ENCODE data around the gene MYOM1. TPM values are rescaled to one million over a fixed set of nuclear protein-coding genes. Genes with fewer than 3 reads are reported as not detected.
"Not testable (repeated sequence)": the region's sequence is repeated elsewhere in the genome, so short reads cannot be mapped to it uniquely, and the experiment has no call there.

The MYOM1 gene
- total RNA-seq, 1 donor from 2014 or later = 661 TPM

DNA sequence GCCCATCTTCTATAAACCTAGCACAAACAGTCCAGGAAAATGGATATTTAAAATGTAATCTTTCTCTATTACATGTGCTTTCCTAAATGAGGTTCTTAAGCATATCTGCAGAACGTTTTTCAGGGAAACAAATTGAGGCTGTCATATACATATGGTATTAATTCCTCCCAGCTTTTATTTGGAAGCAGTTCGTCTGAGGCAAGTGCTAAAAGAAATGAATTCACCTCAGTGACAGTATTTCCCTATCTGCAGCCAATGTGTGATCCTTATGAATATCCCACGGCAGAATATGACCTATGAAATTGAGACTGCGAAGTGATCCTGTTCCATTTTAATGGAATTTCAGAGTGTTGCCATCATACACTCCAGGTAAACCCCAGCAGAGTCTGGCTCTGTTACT lies 7.1 kb downstream of the MYOM1 start:
- H3K4me1 ChIP-seq (ENCODE audit: control insufficient read depth in 3 of 3, insufficient read depth in 3 of 3, low read length in 3 of 3) = peaks cover 63 to 65% (median 64%) of the 10 kb centered on the region in 3 donors
- H3K9me3 ChIP-seq (ENCODE audit: control insufficient read depth in 3 of 3, low read length in 3 of 3) = no peaks in the 10 kb centered on the region
- peak overlapping the region; percentile 41 to 55 (median 46) for H3K4me3 ChIP-seq (ENCODE audit: low read length in 3 of 3)
- no peaks in the 10 kb centered on the region for H3K27me3 ChIP-seq (ENCODE audit: control insufficient read depth in 3 of 3, insufficient read depth in 3 of 3, low read length in 3 of 3)
- peak overlapping the region; percentile 11 for H3K27ac ChIP-seq (ENCODE audit: low read depth, low read length)
- peak overlapping the region; percentile 37 to 63 (median 39) for H3K9ac ChIP-seq (ENCODE audit: low read depth in 1 of 3, low read length in 3 of 3)
- peaks cover 25 to 44% (median 34%) of the 10 kb centered on the region in 3 donors for H3K36me3 ChIP-seq (ENCODE audit: control insufficient read depth in 3 of 3, insufficient read depth in 3 of 3, low read length in 3 of 3)

DNA sequence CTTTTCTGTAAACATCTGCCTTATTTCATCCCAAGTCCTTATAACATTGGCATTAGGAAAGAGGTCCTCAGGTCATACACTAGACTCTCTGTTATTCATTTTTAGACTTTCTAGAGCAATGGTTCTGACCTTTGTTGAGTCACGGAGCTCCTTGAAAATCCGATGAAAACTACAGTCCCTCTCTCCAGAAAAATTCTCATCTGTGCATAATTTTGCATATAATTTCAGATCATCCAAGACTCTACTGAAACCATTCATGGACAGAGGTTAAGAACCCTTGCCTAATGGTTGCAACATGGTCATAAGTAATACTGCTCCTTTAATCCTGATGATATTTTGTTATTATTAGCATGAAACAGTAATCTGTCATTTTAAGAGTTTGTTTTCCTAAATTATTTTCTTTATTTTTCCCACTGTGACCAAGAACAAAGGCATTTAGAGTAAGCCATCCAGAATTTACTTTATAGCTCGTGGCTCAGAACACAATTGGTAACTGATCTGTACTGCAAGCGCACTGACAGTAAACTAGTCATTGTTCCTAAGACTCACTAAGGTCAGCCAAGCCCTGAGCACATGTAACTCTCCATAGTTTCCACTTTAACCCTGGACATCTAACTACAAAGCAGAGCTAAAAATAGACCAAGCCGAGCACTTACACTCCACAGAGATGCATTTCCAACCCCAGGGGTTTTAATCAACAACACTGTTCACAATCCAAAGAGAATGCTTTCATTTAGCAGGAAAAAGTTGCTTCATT lies 8.4 kb downstream of the MYOM1 start:
- peaks cover 23 to 37% (median 29%) of the 10 kb centered on the region in 3 donors for H3K36me3 ChIP-seq (ENCODE audit: control insufficient read depth in 3 of 3, insufficient read depth in 3 of 3, low read length in 3 of 3)
- H3K9me3 ChIP-seq (ENCODE audit: control insufficient read depth in 3 of 3, low read length in 3 of 3) = no peaks in the 10 kb centered on the region
- H3K27me3 ChIP-seq (ENCODE audit: control insufficient read depth in 3 of 3, insufficient read depth in 3 of 3, low read length in 3 of 3) = no peaks in the 10 kb centered on the region
- H3K4me3 ChIP-seq (ENCODE audit: low read length in 3 of 3) = peak overlapping the region; percentile 6 to 58 (median 30)
- peak overlapping the region; percentile 32 for H3K27ac ChIP-seq (ENCODE audit: low read depth, low read length)
- peaks cover 59 to 63% (median 61%) of the 10 kb centered on the region in 3 donors for H3K4me1 ChIP-seq (ENCODE audit: control insufficient read depth in 3 of 3, insufficient read depth in 3 of 3, low read length in 3 of 3)
- peak overlapping the region in 2 of 3 donors; percentile 39 to 63 for H3K9ac ChIP-seq (ENCODE audit: low read depth in 1 of 3, low read length in 3 of 3)

DNA sequence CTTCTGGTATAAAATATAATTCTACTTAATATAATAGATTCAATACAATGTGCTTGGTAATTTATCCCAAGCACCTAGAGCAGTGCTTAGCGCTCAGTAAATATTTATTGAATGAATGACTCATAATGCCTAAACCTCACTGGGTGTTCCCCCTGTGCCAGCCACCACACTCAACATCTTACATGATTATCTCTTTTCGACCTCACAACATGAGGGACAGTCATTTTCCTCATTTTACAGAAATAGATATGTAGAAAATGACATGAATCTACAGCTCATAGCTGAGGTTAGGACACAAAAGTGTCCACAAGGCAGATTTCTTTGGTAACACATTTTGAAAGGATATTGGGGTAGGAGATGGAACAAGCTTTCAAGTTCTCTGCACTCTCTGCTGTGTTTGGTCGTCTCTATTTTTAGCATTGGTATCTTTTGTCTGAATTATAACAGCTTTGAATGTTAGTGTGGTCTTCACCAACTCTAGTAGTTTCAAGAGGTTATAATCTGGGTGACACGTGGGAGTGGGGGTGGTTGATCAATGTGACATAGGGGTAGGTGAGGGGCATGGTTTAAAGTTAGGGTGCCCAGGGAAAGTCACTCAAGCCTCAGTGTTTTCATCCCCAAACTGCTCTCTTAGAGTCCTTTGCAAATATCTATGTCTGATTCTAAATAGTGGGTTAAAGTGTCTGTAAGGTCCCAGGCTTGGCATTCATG lies 9.8 kb downstream of the MYOM1 start:
- Histone ChIP-seq H3K36me3 (ENCODE audit: control insufficient read depth in 3 of 3, insufficient read depth in 3 of 3, low read length in 3 of 3) (peaks cover 20 to 40% (median 27%) of the 10 kb centered on the region in 3 donors), H3K9ac (ENCODE audit: low read depth in 1 of 3, low read length in 3 of 3) (peak overlapping the region in 2 of 3 donors; percentile 17 to 35), H3K4me1 (ENCODE audit: control insufficient read depth in 3 of 3, insufficient read depth in 3 of 3, low read length in 3 of 3) (peaks cover 52 to 60% (median 53%) of the 10 kb centered on the region in 3 donors), H3K4me3 (ENCODE audit: low read length in 3 of 3) (peak overlapping the region; percentile 11 to 53 (median 22)), H3K9me3 (ENCODE audit: control insufficient read depth in 3 of 3, low read length in 3 of 3) (peaks cover 0 to 2% (median 0%) of the 10 kb centered on the region in 3 donors), H3K27me3 (ENCODE audit: control insufficient read depth in 3 of 3, insufficient read depth in 3 of 3, low read length in 3 of 3) (no peaks in the 10 kb centered on the region), H3K27ac (ENCODE audit: low read depth, low read length) (peak overlapping the region; percentile 44)

DNA sequence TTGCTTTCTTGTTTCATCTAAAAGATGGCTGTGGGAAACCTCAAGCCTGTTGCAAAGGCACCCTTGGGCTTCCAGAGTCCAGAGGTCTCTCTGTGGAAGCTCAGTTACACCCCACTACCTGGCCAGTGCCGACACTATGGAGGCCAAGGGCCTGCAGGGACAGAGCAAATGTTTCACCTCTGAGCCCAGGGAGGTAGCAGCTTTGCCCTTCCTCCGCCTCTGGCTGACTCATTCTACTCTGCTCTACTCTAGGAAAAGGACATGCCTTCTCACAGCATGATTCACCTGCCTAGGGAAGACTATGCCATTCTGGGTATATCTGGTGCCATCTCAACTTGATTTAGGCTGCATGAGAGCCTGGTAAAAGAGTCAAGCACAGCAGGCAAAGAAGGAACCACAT lies 12.2 kb downstream of the MYOM1 start:
- Histone ChIP-seq H3K4me1 (ENCODE audit: control insufficient read depth in 3 of 3, insufficient read depth in 3 of 3, low read length in 3 of 3) (peaks cover 29 to 38% (median 32%) of the 10 kb centered on the region in 3 donors), H3K9me3 (ENCODE audit: control insufficient read depth in 3 of 3, low read length in 3 of 3) (peaks cover 0 to 2% (median 0%) of the 10 kb centered on the region in 3 donors), H3K4me3 (ENCODE audit: low read length in 3 of 3) (peak overlapping the region; percentile 2 to 38 (median 15)), H3K27ac (ENCODE audit: low read depth, low read length) (peak overlapping the region; percentile 28), H3K27me3 (ENCODE audit: control insufficient read depth in 3 of 3, insufficient read depth in 3 of 3, low read length in 3 of 3) (no peaks in the 10 kb centered on the region), H3K9ac (ENCODE audit: low read depth in 1 of 3, low read length in 3 of 3) (peak overlapping the region in 2 of 3 donors; percentile 0 to 13), H3K36me3 (ENCODE audit: control insufficient read depth in 3 of 3, insufficient read depth in 3 of 3, low read length in 3 of 3) (peaks cover 9 to 23% (median 13%) of the 10 kb centered on the region in 3 donors)

DNA sequence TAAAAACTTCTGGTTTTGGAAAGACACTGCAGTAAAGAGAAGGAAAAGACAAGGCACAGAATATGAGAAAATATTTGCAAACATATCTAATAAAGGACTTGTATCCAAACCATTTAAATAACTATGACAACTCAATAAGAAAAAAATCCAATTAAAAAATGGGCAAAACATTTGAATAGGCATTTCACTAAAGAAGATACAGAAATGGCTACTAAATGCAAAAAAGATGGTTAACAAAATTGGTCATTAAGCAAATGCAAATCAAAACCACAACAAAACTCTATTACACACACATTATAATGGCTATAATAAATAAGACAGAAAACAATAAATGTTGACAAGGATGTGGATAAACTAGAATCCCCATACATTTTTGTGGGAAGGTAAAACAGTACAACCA lies 14.5 kb downstream of the MYOM1 start:
- H3K27me3 ChIP-seq (ENCODE audit: control insufficient read depth in 3 of 3, insufficient read depth in 3 of 3, low read length in 3 of 3) = no peaks in the 10 kb centered on the region
- H3K36me3 ChIP-seq (ENCODE audit: control insufficient read depth in 3 of 3, insufficient read depth in 3 of 3, low read length in 3 of 3) = peaks cover 9 to 21% (median 11%) of the 10 kb centered on the region in 3 donors
- H3K4me3 ChIP-seq (ENCODE audit: low read length in 3 of 3) = no peak overlapping the region
- H3K4me1 ChIP-seq (ENCODE audit: control insufficient read depth in 3 of 3, insufficient read depth in 3 of 3, low read length in 3 of 3) = peaks cover 25 to 26% (median 25%) of the 10 kb centered on the region in 3 donors
- H3K9me3 ChIP-seq (ENCODE audit: control insufficient read depth in 3 of 3, low read length in 3 of 3) = peaks cover 0 to 2% (median 0%) of the 10 kb centered on the region in 3 donors
- no peak overlapping the region for H3K9ac ChIP-seq (ENCODE audit: low read depth in 1 of 3, low read length in 3 of 3)
- H3K27ac ChIP-seq (ENCODE audit: low read depth, low read length) = no peak overlapping the region

DNA sequence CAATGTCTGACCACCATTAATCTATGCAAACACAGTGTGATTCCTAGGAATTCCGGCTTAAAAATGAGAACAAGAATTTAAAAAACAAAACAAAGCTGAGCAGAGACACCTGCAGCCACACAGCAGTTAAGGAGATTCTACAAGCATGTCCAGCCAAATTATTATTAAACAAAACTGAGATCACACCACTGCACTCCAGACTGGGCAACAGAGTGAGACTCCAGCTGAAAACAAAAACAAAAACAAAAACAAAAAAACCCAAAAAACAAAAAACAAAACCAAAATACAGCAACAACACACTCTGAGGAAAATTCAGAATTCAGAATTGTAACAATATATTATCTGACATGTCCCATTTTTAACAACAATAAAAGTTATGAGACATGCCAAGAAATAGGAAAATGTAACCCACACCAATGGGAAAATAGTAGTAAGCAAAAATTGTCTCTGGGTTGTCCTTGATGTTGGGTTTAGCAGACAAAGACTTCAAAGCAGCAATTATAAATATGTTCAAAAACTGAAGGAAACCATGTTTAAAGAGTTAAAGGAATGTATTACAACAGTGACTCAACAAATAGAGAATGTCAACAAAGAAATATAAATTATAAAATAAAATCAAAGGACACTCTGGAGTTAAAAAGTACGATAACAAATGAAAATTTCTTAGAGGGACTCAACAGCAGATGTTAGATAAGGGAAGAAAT lies 19.7 kb downstream of the MYOM1 start:
- no peaks in the 10 kb centered on the region for H3K9me3 ChIP-seq (ENCODE audit: control insufficient read depth in 3 of 3, low read length in 3 of 3)
- no peak overlapping the region for H3K4me3 ChIP-seq (ENCODE audit: low read length in 3 of 3)
- H3K4me1 ChIP-seq (ENCODE audit: control insufficient read depth in 3 of 3, insufficient read depth in 3 of 3, low read length in 3 of 3) = peaks cover 18 to 25% (median 23%) of the 10 kb centered on the region in 3 donors
- peaks cover 0 to 2% (median 0%) of the 10 kb centered on the region in 3 donors for H3K36me3 ChIP-seq (ENCODE audit: control insufficient read depth in 3 of 3, insufficient read depth in 3 of 3, low read length in 3 of 3)
- no peak overlapping the region for H3K9ac ChIP-seq (ENCODE audit: low read depth in 1 of 3, low read length in 3 of 3)
- peak overlapping the region; percentile 19 for H3K27ac ChIP-seq (ENCODE audit: low read depth, low read length)
- H3K27me3 ChIP-seq (ENCODE audit: control insufficient read depth in 3 of 3, insufficient read depth in 3 of 3, low read length in 3 of 3) = no peaks in the 10 kb centered on the region

DNA sequence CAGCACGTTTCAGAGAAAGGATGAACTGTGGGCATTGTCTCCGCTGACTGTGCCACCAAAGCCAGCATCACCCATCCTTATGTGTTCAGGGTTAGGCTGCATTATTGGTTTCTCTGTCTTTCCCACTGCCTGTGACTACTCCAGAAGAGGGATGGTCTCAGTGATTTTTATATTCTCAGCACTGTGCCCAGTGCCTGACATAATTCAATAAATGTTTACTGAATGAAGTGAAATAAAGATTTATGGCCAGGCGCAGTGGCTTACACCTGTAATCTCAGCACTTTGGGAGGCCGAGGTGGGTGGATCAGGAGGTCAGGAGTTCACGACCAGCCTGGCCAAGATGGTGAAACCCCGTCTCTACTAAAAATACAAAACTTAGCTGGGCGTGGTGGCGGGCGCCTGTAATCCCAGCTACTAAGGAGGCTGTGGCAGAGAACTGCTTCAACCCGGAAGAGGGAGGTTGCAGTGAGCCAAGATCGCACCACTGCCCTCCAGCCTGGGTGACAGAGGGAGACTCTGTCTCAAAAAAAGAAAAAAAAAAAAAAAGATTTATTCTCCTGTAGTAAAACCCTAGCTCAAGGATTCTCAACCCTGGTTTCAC lies 21.4 kb downstream of the MYOM1 start:
- H3K27ac ChIP-seq (ENCODE audit: low read depth, low read length); H3K9me3 ChIP-seq (ENCODE audit: control insufficient read depth in 3 of 3, low read length in 3 of 3); H3K4me3 ChIP-seq (ENCODE audit: low read length in 3 of 3); H3K36me3 ChIP-seq (ENCODE audit: control insufficient read depth in 3 of 3, insufficient read depth in 3 of 3, low read length in 3 of 3); H3K27me3 ChIP-seq (ENCODE audit: control insufficient read depth in 3 of 3, insufficient read depth in 3 of 3, low read length in 3 of 3); H3K9ac ChIP-seq (ENCODE audit: low read depth in 1 of 3, low read length in 3 of 3): not testable (repeated sequence)
- peaks cover 30 to 34% (median 30%) of the 10 kb centered on the region in 3 donors for H3K4me1 ChIP-seq (ENCODE audit: control insufficient read depth in 3 of 3, insufficient read depth in 3 of 3, low read length in 3 of 3)

DNA sequence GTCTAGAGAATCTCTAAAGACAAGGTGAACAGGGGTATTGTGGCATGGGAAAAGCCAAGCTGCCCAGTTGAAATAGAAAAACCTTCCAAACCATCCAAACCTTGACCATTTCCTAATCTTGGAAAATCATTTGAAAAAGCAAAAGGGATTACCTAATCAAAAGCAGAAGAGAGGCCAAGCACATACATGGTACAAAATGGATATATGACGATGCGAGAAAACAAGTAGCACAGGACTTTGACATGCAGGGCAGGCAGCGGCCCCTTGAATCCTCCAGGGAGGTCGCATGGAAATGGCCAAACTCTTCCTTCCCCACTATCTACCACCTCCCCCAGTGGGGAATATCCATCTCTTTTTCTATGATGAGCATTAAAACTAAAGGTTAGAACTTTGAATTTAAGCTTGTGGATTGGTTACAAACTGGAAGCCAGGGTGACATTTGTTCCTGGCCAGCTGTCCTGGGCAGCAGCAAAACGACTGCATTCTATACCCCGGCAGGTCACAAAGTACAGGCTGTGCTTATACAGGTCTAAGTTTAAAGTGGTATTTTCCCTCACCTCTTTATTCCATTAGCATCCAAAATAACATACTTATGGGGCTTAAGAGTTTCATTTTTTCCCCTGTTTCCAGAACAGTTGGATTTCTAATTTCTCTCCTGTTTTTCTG lies 24.7 kb downstream of the MYOM1 start:
- peak overlapping the region; percentile 67 for H3K27ac ChIP-seq (ENCODE audit: low read depth, low read length)
- peaks cover 2 to 11% (median 5%) of the 10 kb centered on the region in 3 donors for H3K36me3 ChIP-seq (ENCODE audit: control insufficient read depth in 3 of 3, insufficient read depth in 3 of 3, low read length in 3 of 3)
- H3K9ac ChIP-seq (ENCODE audit: low read depth in 1 of 3, low read length in 3 of 3) = peak overlapping the region; percentile 3 to 68 (median 51)
- H3K9me3 ChIP-seq (ENCODE audit: control insufficient read depth in 3 of 3, low read length in 3 of 3) = no peaks in the 10 kb centered on the region
- H3K27me3 ChIP-seq (ENCODE audit: control insufficient read depth in 3 of 3, insufficient read depth in 3 of 3, low read length in 3 of 3) = no peaks in the 10 kb centered on the region
- H3K4me1 ChIP-seq (ENCODE audit: control insufficient read depth in 3 of 3, insufficient read depth in 3 of 3, low read length in 3 of 3) = peaks cover 45 to 54% (median 48%) of the 10 kb centered on the region in 3 donors
- H3K4me3 ChIP-seq (ENCODE audit: low read length in 3 of 3) = peak overlapping the region; percentile 16 to 41 (median 41)

DNA sequence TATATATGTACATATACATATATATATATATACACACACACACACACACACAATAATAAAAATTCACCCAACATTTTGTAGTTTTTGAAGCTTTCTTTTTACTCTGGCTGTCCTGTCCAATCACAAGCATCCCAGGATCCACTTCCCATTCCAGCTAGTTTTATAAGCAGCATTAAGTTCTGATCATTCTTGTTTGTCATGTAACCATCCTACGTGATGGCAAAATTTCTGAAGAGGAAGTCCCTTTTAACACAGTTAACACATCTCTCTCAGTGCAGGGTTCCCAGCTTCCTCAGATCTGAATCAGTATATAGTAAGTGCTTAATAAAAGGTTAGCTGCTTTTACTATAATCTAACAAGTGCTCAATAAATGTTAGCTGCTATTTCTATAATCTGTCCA lies 26.4 kb downstream of the MYOM1 start:
- H3K9ac ChIP-seq (ENCODE audit: low read depth in 1 of 3, low read length in 3 of 3) = no peak overlapping the region
- H3K27me3 ChIP-seq (ENCODE audit: control insufficient read depth in 3 of 3, insufficient read depth in 3 of 3, low read length in 3 of 3) = no peaks in the 10 kb centered on the region
- H3K27ac ChIP-seq (ENCODE audit: low read depth, low read length) = no peak overlapping the region
- H3K36me3 ChIP-seq (ENCODE audit: control insufficient read depth in 3 of 3, insufficient read depth in 3 of 3, low read length in 3 of 3) = peaks cover 7 to 23% (median 12%) of the 10 kb centered on the region in 3 donors
- peaks cover 39 to 54% (median 41%) of the 10 kb centered on the region in 3 donors for H3K4me1 ChIP-seq (ENCODE audit: control insufficient read depth in 3 of 3, insufficient read depth in 3 of 3, low read length in 3 of 3)
- H3K9me3 ChIP-seq (ENCODE audit: control insufficient read depth in 3 of 3, low read length in 3 of 3) = no peaks in the 10 kb centered on the region
- H3K4me3 ChIP-seq (ENCODE audit: low read length in 3 of 3) = no peak overlapping the region
